Cerebellar cortex (tissue), 1 donor: ENCODE data around the gene CMPK2.

Source experiments
- DNase-seq: peaks from one replicate; pipeline ENCODE4 v3.0.0-alpha.2; 2015; ENCODE audit warnings: low spot score

The CMPK2 gene

GRCh38 chr2:6810961-6811360 lies 54.7 kb downstream of the CMPK2 start:
- peak; percentile 78 for DNase-seq

GRCh38 chr2:6808426-6808825 lies 57.3 kb downstream of the CMPK2 start:
- no peak for DNase-seq

- no peak for DNase-seq
Measured at GRCh38 chr2:6806604-6807003, 59.1 kb downstream of the CMPK2 start.

- DNase-seq: no peak
Measured at GRCh38 chr2:6800553-6800952, 65.2 kb downstream of the CMPK2 start.
